Left cardiac atrium (tissue), 4 donors: Measurements from ENCODE around the gene GDPGP1. TPM values are rescaled to one million over a fixed set of nuclear protein-coding genes. Genes with fewer than 3 reads are reported as not detected.
"Not testable (repeated sequence)": the region's sequence is repeated elsewhere in the genome, so short reads cannot be mapped to it uniquely, and the experiment has no call there.

Experiments
- ATAC-seq, 2 donors: fragments of 200-7000 bp; cut with Tn5 transposase; one replicate each; pipeline ENCODE4 v1.9.1; 2020; ENCODE audit warnings: mild to moderate bottlenecking in 2 of 2, moderate library complexity in 2 of 2
- DNase-seq: peaks from one replicate; pipeline ENCODE4 v3.0.0-alpha.2; 2020
- intact Hi-C, 2 donors: fragments of 100-400 bp; cut with DNase I; formaldehyde crosslinking; loops; one replicate each; pipeline versions ENCODE4 v1.14.1 to v1.15.1; 2022 to 2023
- long read RNA-seq: library from polyadenylated mRNA; unstranded; transcript quantifications from one replicate; pipeline ENCODE4 v2.0.0, GENCODE V29; 2021
- total RNA-seq, 2 donors: library from RNA; stranded (reverse); fragmentation: NEBNext Ultra II Directional; extraction: Animal tissue kit (Norgen Biotek cat#: 25700); gene quantifications; one replicate each; pipeline ENCODE4 v1.2.1, GENCODE V29; 2021
- donor health status: DM: no; HTN: yes; CAD: no.
- donor health status: DM: no; HTN: yes; CAD: no; lungs with severe emphysema.
- donor health status: DM: yes; HTN: yes; CAD: no.
- donor health status: Dilated cardiomyopathy.

Gene GDPGP1, protein sequence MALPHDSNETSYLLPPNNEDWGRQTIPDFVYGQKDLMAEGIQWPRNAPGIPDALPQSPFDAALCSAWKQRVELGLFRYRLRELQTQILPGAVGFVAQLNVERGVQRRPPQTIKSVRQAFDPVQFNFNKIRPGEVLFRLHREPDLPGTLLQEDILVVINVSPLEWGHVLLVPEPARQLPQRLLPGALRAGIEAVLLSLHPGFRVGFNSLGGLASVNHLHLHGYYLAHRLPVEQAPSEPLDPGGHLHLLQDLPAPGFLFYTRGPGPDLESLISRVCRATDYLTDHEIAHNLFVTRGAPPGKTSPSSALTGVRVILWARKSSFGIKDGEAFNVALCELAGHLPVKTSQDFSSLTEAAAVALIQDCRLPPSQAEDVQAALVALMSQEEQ
- total RNA-seq, result 10 to 100 TPM in 1 of 2 donors, 1 to 10 TPM in 1; 9.4 to 11.9 TPM
- long read RNA-seq, partial matches to known transcripts, result 0 of 3 reads
- long read RNA-seq, other reads (novel, unspliced or antisense), result 0 of 3 reads

DNA sequence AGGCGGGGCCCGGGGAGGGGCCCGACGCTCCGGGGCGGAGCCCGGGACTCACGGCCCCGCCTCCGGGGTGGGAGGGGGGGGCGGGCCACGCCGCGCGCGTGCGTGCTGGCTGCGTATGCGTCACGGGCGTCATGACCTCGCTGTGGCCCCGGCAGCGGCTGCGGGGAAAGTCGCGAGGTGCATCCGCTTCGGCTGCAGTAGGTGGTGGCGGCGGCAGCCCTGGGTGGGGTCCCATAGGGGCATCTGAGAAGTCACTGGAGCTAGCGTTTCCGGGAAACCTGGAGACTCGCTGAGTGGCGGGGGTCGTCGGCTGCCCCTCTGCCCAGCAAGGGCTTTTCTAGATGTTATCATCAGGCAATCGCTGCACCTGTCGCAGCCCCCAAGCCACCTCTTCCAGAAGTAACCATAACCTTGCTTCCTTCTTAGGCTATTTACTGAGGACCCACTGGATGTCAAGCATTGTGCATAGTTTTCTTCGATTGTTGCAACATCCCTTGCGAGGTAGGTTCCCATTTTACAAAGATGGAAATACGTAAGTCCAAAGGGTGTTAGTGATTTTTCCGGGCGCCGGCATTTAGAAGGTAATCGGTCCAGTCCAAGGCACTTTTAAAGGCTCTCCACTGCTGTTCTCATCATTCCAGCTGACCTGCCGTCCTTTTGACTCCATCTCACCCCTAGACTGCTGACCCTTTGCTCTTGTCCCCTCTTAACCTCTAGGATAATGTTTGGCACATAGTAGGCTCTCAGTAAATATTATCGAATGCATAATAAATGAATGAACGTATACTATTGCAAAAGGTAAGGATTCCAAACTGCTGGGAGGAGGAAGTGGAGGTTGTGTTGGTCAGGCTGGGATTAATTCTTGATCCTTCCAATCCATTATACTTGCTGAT lies at the start of gene GDPGP1:
TSS of gene GDPGP1 (plus strand) at position 114 of the 893 bp plus-strand sequence. CDS start 6,700 bp downstream, outside the sequence.
- intact Hi-C loops, result no loop called here
- DNase-seq, result no peak
- ATAC-seq, result no peak

DNA sequence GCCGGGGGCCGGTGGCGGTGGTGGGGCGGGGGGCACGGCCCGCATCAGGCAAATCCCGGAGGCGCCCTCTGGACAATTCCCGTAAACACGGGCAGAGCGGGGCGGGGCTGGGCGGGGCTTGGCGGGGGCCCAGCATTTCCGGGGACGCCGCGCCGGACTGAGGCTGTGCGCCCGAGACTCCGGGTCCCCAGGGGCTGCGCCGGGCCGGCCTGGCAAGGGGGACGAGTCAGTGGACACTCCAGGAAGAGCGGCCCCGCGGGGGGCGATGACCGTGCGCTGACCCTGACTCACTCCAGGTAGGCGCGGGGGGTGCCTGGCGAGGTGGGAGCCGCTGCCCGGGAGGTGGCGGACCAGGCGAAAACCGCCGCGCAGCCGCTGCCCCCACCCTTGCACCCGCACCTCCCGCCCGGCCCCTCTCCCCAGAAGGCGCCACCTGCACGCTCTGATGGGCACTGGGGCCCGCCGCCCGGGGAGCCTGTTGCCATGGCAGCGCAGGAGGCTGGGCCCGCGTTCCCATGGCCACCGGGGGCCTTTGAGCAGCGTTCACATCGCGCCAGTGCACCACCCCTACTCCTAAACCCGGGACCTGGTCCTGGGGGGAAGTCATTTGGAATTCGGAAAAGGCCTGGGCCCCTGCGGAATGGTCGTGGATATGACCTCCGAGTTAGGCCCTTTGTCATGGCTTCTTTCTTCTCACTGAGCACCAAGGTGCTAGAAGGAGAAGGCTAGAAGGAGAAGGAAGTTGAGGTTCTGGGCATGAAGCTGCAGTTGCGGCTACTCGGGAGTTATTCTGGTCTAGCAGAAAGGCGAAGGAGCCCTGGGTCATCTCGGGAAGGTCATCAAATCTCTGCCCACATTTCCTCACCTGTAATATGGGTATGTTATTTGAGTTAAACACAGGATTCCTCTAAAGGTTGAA lies 49.0 kb upstream of the GDPGP1 start:
- ATAC-seq, result peak; percentile 90
- DNase-seq, result peak; percentile 67
- intact Hi-C loops, result loop anchor here in 1 of 2 donors (1.0 kb wide), 1 partner anchor 10 kb away; no protein-coding TSS in a partner anchor

DNA sequence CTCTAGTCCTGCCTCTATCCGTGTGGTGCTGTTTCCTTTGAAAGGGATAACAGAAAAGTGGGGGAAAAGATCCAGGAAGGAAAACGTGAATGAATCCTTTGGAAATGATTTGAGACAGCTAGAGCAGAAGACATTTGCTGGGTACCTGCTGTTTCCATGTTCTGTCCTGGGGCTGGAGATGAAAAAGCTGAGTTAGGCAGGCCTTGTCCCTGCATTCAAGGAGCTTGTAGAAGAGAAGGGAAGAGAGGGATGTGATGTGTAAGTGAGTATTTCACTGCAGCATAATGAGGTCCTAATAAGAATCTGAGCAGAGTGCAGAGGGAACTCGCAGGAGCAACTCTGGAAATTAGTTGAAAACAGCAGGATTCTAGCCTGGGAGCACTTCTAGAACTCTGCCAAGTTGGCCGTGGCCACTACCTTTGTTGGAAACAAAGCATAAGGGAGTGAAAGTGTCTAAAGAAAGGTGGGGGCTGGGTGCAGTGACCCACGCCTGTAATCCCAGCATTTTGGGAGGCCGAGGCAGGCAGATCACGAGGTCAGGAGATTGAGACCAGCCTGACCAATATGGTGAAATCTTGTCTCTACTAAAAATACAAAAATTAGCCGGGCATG lies 46.6 kb upstream of the GDPGP1 start:
- no peak for ATAC-seq
- intact Hi-C loops, result no loop called here
- DNase-seq, result no peak

- intact Hi-C loops, DNase-seq, ATAC-seq: not testable (repeated sequence)
Measured at GRCh38 chr15:90188065-90188464, 45.9 kb upstream of the GDPGP1 start.

DNA sequence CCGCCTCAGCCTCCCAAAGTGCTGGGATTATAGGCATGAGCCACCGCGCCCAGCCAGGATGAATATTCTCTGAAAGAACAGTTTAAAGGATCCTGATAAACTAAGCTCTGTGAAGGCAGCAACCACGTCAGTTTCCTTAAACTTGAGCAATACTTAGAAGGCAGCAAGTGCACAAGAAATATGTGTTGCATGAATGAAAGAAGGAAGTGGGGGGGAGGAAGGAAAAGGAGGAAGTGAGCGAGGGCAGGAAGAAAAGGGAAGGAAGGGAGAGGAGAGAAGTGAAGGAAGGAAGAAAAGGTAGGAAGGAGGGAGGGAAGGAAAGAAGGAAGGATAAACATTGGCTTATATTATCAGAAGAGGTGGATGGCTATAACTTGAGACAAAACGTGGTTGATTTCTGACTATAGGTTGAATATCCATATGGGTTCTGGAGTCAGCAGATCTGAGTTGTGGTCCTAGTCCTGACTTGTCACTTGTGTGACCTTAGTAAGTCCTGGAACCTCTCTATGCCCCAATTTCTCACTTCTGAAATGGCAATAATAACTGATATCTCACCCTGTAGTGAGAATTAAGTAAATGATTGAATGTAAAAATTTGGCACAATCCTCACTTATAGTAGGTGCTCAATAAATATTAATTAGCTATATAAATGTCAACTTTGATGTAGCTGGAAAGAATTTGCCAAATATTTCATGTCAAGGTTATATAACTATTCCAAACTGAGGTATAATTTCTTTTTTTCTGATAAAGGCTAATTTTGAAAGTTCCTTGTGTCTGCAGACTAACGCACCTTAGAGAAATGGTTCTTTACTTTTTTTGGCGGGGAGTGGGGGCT lies 44.9 kb upstream of the GDPGP1 start:
- ATAC-seq (no peak), DNase-seq (no peak)
- intact Hi-C loops, result no loop called here

DNA sequence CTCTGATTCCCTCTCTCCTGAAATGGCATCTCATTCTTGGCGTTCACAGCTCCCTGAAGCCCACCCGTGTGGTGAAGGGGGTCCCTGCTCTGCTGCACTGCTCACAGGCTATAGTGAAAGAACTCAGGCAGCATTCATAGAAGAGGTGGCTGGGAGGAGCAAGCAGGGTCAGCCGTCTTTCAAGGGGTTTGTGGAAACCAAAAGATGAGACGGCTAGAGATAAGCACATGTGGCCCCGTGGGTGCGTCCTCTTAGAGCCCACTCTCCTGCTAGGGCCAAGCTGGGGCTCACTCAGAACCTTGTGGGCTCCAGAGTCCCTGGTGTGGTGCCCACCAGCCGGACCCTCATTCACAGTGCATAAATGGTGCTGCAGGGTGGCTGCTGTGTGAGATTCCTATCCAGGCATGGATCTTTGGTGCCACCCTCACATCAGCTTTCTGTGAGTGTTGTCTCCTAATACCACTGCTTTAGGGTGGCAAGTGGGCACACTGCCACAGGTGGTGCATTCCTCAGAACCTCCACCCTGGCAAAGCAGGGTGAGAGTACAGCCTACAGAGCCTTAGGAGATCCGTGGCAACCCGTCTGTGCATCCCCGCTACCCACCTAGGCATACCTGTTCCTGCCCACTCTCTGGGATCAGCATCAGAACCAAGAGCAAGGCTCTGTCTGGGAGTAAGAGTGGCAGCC lies 44.1 kb upstream of the GDPGP1 start:
- no peak for DNase-seq
- ATAC-seq, result no peak
- intact Hi-C loops, result no loop called here

- DNase-seq (no peak), ATAC-seq (no peak)
- intact Hi-C loops, result no loop called here
Measured at GRCh38 chr15:90190606-90191343, 43.2 kb upstream of the GDPGP1 start.

GRCh38 chr15:90191344-90191687 lies 42.7 kb upstream of the GDPGP1 start:
- DNase-seq (no peak), ATAC-seq (no peak)
- intact Hi-C loops, result no loop called here

DNA sequence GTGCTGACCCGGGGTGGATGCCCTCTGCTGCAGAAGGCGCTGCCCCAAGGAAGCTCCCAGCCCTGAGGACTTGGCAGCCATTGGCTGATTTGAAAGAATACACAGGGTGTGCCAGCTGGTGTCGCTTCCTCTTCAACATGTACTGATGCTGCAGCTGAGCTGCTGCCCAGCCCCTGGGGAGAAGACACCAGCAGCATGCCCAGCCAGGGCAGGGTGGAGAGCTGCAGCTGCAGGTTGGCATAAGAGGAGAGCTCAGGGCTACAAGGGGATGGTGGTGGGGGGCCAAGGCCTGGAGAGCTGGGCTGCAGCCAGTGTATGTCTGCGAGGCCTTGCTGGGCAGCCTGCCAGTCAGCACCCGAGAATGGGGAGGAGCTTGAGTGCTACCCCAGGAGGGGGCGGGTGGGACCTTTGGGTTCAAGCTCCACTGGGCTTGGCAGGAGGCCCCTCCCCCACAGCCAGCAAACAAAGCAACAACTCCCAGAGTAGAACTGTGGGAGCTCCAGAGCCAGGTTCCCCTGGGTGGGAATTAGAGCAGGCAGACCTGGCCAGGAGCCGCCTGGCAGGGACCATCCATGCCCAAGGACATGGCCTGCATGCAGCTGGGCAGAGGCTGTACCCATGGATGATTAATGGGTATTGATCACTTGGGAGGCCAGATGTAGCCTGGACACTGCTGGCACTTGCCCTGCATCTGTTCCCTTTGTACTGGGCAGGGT lies 42.1 kb upstream of the GDPGP1 start:
- intact Hi-C loops, result no loop called here
- peak; percentile 83 to 87 for ATAC-seq
- DNase-seq, result peak; percentile 68

GRCh38 chr15:90192961-90193786 lies 40.8 kb upstream of the GDPGP1 start:
- no peak for DNase-seq
- intact Hi-C loops, result no loop called here
- ATAC-seq, result peak; percentile 52 to 66

GRCh38 chr15:90194655-90195054 lies 39.4 kb upstream of the GDPGP1 start:
- ATAC-seq (no peak), DNase-seq (no peak)
- intact Hi-C loops, result no loop called here

DNA sequence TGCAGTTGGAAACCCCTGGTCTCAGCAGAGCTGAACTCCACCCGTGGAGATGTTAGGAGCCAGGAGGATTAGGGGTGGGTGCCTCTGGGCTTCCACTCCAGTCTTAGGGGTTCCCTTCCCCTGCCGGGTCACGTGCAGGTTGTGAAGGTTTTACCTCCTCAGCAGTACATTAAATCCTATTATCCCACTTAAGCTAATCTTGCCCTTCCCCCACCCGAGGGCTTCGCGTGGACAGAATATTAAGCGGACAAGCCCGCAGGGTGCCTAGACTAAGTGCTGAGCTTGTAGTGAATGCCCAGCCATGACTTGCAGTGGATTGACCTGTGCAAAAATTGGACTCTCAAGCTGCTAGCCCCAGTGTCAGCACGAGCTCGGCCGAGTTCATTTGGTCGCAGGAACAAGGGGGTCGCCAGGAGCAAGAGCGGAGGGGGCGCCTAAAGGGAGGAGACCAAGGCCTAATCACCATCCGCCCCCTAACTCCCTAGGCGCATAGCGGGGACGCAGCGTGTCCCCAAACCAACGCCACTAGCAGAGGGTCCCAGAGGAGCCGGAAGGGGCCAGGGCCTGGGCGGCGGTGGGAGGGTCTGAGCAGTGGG lies 33.4 kb upstream of the GDPGP1 start:
- intact Hi-C loops, result no loop called here
- no peak for DNase-seq
- ATAC-seq, result peak; percentile 5 to 6

GRCh38 chr15:90201130-90201943 lies 32.7 kb upstream of the GDPGP1 start, which contains the start of gene SEMA4B:
TSS of gene SEMA4B (plus strand) at chr15:90201330. CDS start at chr15:90201579, 249 bp downstream.
- ATAC-seq (peak; percentile 91), DNase-seq (peak; percentile 79)
- intact Hi-C loops, result no loop called here

GRCh38 chr15:90201944-90202375 lies 32.0 kb upstream of the GDPGP1 start:
- peak; percentile 3 to 25 for ATAC-seq
- intact Hi-C loops, result no loop called here
- no peak for DNase-seq
